WTC11 (cell line): ENCODE results near the gene VSIG4.

Source experiments
- AR ChIP-seq: fragments of 250-450 bp; sonication (Bioruptor Pico); IDR thresholded peaks from 2 replicates; pipeline ENCODE4 v1.9.0; 2021; ENCODE audit warnings: mild to moderate bottlenecking
- ATF3 ChIP-seq: sonication (generic); formaldehyde crosslinking; conservative IDR thresholded peaks from 2 replicates; pipeline ENCODE4 v1.8.1; 2022; ENCODE audit warnings: mild to moderate bottlenecking, missing genetic modification reagents
- CTCF ChIP-seq: fragments of 200-600 bp; IDR thresholded peaks from 2 replicates; pipeline ENCODE4 v1.8.0; 2022; ENCODE audit warnings: antibody characterized with exemption
- E2F4 ChIP-seq: sonication (generic); formaldehyde crosslinking; IDR thresholded peaks from 2 replicates; pipeline ENCODE4 v1.8.1; 2022; ENCODE audit warnings: low read depth, mild to moderate bottlenecking, moderate library complexity, missing genetic modification reagents, borderline replicate concordance
- MAX ChIP-seq: sonication (generic); formaldehyde crosslinking; IDR thresholded peaks from 2 replicates; pipeline ENCODE4 v1.8.0; 2022; ENCODE audit warnings: mild to moderate bottlenecking, missing genetic modification reagents
- NFYB ChIP-seq: sonication (generic); formaldehyde crosslinking; conservative IDR thresholded peaks from 2 replicates; pipeline ENCODE4 v1.8.0; 2022; ENCODE audit warnings: low read depth, missing genetic modification reagents

- no peak for TF ChIP-seq AR (CRISPR knock-in tag)
- TF ChIP-seq ATF3 (CRISPR knock-in tag): no peak
- no peak for TF ChIP-seq CTCF
- TF ChIP-seq MAX (CRISPR knock-in tag): no peak
- no peak for TF ChIP-seq NFYB (CRISPR knock-in tag)
- no peak for TF ChIP-seq E2F4
These were observed 3.7 kb upstream of the VSIG4 start for GRCh38 chrX:66043584-66043983.
